ENCODE measurements around the gene SSMEM1. TPM values are rescaled to one million over a fixed set of nuclear protein-coding genes. Genes with fewer than 3 reads are reported as not detected.
"Not testable (repeated sequence)": the region's sequence is repeated elsewhere in the genome, so short reads cannot be mapped to it uniquely, and the experiment has no call there.

Gene SSMEM1
- total and polyA plus RNA-seq, 5 experiments from 2014 or later = not detected

DNA sequence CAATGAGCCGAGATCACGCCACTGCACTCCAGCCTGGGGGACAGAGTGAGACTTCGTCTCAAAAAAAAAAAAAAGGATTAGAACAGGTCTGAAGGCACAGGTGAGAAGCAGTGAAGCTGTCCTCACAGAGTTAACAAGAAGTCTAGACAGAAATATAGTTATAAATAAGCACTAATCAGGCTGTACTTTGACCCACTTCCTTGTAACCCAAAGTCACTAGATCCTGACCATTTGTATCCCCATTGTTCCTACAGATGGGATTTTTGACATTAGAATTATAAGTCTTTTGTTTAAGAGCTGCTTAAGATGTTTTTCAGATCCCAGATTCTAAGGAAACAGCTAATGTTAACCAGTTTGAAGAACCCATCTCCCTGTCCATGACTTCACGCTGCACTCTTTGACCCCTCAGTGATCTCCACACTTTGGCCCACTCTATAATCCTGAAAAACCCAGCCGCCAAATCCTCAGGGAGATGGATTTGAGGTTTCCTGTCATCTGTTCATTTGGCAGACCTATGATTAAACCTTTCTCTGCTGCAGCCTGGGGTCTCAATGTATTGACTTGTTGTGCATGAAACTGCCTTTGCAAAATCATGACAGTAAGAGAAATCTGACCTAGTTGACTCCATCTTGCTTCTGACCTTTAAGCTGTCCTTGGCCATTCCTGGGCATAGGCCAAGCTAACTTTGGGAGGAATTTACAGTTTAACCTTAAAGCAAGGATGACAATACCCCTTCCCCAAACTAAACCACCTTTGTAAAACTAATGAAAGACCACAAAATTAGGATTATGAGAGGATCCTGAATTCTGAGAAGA is 11.4 kb downstream of the SSMEM1 start:
- no peak for ATAC-seq
- H3K27me3 Mint-ChIP-seq = peaks cover 0 to 7% (median 4%) of the 10 kb centered on the region in 5 donors
- H3K9me3 Mint-ChIP-seq = peaks cover 0 to 1% (median 0%) of the 10 kb centered on the region in 9 donors
- no peaks in the 10 kb centered on the region for H3K36me3 Mint-ChIP-seq
- no peak for DNase-seq
- peaks cover 0 to 2% (median 0%) of the 10 kb centered on the region in 4 donors for H3K4me1 Mint-ChIP-seq
- H3K4me3 Mint-ChIP-seq = no peak overlapping the region
- H3K27ac Mint-ChIP-seq = peak overlapping the region in 1 of 10 donors; percentile 46
- POLR2A ChIA-PET = no interaction called here

DNA sequence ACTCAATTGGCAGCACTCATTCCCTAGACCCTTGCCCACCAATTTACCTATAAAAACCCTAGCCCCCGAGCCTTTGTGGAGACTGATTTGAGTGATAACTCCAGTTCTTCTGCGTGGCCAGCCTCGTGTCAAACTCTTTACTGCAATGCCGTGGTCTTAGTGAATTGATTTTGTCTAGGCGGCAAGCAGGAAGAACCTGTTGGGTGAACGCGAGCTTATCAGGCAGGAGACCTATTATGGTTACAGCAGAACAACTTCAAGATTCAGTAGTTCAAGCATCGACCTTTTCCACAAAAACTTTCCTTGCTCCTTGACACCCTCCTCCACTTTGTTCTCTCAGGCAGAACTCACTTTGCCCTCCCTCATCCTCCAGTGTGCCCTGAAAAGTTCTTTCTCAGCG is 12.2 kb downstream of the SSMEM1 start:
- no peak overlapping the region for H3K27ac Mint-ChIP-seq
- ATAC-seq (no peak), DNase-seq (no peak)
- no peak overlapping the region for H3K4me3 Mint-ChIP-seq
- H3K27me3 Mint-ChIP-seq = peaks cover 0 to 7% (median 3%) of the 10 kb centered on the region in 5 donors
- POLR2A ChIA-PET = no interaction called here
- H3K9me3 Mint-ChIP-seq = peaks cover 0 to 2% (median 0%) of the 10 kb centered on the region in 9 donors
- peaks cover 0 to 2% (median 0%) of the 10 kb centered on the region in 4 donors for H3K4me1 Mint-ChIP-seq
- no peaks in the 10 kb centered on the region for H3K36me3 Mint-ChIP-seq

DNA sequence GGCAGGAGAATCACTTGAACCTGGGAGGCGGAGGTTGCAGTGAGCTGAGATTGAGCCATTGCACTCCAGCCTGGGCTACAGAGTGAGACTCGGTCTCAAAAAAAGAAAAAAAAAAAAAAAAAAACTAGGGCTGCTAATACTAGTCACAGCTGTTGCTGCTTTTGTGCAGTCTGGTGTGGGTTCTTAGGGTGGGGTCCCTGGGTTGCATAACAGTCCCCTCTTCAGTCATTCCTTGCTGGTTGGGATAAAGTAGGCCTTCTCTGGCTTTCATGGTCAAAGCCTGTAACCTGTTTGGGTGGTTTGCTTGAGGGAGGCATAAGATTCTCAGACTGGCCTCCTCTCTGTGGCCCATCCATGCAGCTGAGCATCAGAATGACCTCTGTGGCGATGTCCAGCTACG is 14.1 kb downstream of the SSMEM1 start:
- DNase-seq = no peak
- Mint-ChIP-seq H3K27ac (no peak overlapping the region), H3K9me3 (peaks cover 0 to 2% (median 0%) of the 10 kb centered on the region in 9 donors), H3K36me3 (no peaks in the 10 kb centered on the region), H3K4me3 (no peak overlapping the region), H3K27me3 (peaks cover 0 to 7% (median 3%) of the 10 kb centered on the region in 5 donors), H3K4me1 (peaks cover 0 to 2% (median 0%) of the 10 kb centered on the region in 4 donors)
- POLR2A ChIA-PET = no interaction called here
- no peak for ATAC-seq

DNA sequence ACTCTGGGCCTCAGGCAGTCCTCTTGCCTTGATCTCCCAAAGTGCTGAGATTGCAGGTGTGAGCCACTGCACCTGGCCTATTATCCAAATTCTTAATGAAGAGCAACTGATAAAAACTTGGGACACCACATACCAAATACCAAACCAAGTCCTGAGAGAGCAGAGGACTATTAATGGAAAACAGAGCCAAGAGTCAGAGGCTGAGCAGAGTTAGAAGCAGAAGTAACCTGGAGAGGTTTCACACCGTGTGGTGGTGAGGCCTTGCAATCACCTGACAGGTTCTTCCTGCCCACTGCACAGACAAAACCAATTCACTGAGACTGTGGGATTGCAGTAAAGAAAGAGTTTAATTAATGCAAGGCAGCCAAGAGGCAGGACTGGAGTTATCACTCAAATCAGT is 16.0 kb downstream of the SSMEM1 start:
- Mint-ChIP-seq H3K9me3 (peaks cover 0 to 2% (median 0%) of the 10 kb centered on the region in 9 donors), H3K27ac (no peak overlapping the region), H3K4me1 (peaks cover 0 to 2% (median 0%) of the 10 kb centered on the region in 4 donors), H3K36me3 (no peaks in the 10 kb centered on the region), H3K27me3 (peaks cover 0 to 7% (median 3%) of the 10 kb centered on the region in 5 donors), H3K4me3 (no peak overlapping the region)
- POLR2A ChIA-PET = no interaction called here
- ATAC-seq (no peak), DNase-seq (no peak)

DNA sequence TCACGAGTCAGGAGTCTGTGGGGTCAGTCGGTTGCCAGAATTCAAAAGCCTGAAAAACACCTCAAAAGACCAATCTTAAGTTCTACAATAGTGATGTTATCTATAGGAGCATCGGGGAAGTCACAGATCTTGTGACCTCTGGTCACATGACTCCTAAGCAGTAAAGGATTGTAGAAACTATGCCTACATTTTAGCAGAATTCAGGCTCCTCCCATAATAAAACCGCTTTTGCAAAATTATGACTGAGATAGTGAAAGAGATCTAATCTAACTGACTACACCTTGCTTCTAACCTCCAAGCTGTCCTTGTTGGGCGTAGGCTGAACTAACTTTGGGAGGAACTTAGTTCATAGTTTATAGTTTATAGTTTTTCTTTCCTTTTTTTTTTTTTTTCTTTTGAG is 16.6 kb downstream of the SSMEM1 start:
- DNase-seq = no peak
- POLR2A ChIA-PET = no interaction called here
- no peak for ATAC-seq
- Mint-ChIP-seq H3K27me3 (peaks cover 0 to 7% (median 3%) of the 10 kb centered on the region in 5 donors), H3K4me1 (peaks cover 0 to 2% (median 0%) of the 10 kb centered on the region in 4 donors), H3K27ac (no peak overlapping the region), H3K36me3 (no peaks in the 10 kb centered on the region), H3K9me3 (peaks cover 0 to 2% (median 0%) of the 10 kb centered on the region in 9 donors), H3K4me3 (no peak overlapping the region)

DNA sequence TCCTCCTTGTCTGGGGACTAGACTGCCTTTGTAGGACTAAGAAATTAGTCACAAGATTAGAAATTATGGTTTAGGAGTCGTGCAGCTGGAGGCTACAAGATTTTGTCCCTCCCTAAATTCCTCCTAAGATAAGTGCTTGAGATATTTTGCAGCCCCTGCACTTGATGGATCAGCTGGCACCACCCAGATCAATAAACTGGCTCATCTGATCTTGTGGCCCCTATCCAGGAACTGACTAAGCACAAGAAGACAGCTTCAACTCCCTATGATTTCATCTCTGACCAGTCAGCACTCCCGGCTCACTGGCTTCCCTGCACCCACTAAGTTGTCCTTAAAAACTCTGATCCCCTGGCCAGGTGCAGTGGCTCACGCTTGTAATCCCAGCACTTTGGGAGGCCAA is 17.3 kb downstream of the SSMEM1 start:
- not testable (repeated sequence) for H3K9me3 Mint-ChIP-seq, DNase-seq, ATAC-seq, H3K4me1 Mint-ChIP-seq, H3K27ac Mint-ChIP-seq, H3K4me3 Mint-ChIP-seq, H3K27me3 Mint-ChIP-seq, H3K36me3 Mint-ChIP-seq
- POLR2A ChIA-PET = interaction anchor here (0.6 kb wide), 1 partner anchor 24 kb away, joined by 5 read pairs; no protein-coding TSS in a partner anchor

DNA sequence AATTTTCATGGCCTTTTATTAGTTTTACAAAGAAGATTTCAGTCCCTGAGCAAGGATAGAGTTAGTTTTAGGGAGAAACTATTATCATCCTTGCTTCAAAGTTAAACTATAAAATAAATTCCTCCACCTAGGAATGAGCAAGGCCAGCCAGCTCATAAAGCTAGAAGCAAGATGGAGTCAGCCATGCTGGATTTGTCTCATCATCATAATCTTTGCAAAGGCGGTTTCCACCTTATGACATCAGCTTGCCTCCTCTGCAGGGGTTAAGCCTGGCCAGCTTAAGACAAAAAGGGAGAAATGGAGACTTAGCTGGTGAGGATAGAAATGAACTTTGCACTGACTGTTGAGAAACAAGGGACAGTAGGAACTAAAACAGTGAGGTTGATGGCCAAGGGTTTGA is 18.7 kb downstream of the SSMEM1 start:
- no peaks in the 10 kb centered on the region for H3K4me1 Mint-ChIP-seq
- peaks cover 0 to 2% (median 0%) of the 10 kb centered on the region in 9 donors for H3K9me3 Mint-ChIP-seq
- DNase-seq = no peak
- no peaks in the 10 kb centered on the region for H3K27me3 Mint-ChIP-seq
- H3K36me3 Mint-ChIP-seq = no peaks in the 10 kb centered on the region
- no peak overlapping the region for H3K27ac Mint-ChIP-seq
- POLR2A ChIA-PET = no interaction called here
- ATAC-seq = no peak
- no peak overlapping the region for H3K4me3 Mint-ChIP-seq

DNA sequence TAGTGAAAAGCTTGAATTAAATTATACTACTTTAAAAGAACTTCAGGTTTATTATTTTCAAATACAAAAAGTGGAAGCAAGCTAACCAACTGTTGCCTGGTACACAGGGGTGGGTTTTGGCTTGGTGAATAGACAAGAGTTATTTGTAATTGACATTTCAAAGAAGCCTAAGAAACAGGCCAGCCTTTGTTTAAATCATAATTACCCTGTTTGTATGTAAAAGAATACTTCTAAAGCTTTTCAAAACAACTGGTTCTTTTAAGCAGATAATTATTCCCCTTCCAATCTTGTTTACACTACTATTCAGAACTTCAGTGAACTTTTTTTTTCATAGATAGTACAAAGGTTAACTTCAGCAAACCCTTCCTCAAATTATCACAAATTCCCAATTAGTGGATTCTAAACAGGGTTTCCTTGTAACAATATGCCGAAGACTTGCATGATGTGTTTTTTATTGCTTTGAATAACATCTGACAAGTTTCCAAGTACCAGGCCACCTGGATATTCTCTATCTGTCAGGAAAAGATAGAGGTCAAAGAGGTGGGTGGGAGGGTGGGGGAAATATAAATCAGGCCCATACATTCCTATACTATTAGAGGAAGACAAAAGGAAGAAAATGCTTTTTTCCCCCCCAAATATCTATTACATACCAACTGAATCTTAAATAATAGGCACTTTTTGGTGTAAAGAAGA is 20.4 kb downstream of the SSMEM1 start:
- no peaks in the 10 kb centered on the region for H3K27me3 Mint-ChIP-seq
- peaks cover 0 to 2% (median 0%) of the 10 kb centered on the region in 9 donors for H3K9me3 Mint-ChIP-seq
- DNase-seq = no peak
- H3K27ac Mint-ChIP-seq = no peak overlapping the region
- no peak for ATAC-seq
- POLR2A ChIA-PET = no interaction called here
- no peaks in the 10 kb centered on the region for H3K36me3 Mint-ChIP-seq
- H3K4me1 Mint-ChIP-seq = no peaks in the 10 kb centered on the region
- no peak overlapping the region for H3K4me3 Mint-ChIP-seq

DNA sequence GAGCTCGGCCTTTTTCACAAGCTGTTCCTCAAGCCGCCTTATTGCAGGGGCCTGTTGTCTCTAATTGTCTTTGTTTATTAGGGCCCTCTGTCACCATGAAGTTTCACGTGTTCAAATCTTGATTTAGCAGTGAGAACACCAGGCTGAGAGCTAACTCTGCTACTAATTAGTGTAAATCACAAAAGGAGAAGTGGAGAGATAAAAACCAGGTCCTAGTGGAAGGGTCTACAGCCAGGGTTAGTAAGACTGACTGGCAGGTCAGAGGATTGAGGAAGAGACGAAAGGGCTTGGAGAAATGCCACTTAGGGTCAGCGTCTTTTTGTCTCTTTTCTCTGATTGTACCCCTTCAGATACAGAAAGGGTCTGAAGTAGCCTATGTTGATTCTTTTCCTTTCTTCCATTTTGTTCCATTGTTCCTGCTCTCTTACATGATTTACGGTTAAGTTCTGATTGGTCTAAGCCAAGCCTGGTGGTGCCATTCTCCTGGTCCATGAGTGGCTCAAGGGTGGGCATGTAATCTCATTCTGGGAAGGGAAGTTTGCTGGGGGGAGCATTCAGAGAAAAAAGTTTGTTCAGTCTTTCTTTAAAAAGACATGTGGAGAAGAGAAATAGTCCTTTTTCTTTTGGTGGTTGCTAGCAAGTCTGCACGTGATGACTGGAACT is 21.3 kb downstream of the SSMEM1 start:
- Mint-ChIP-seq H3K4me3 (no peak overlapping the region), H3K4me1 (no peaks in the 10 kb centered on the region), H3K9me3 (peaks cover 0 to 1% (median 0%) of the 10 kb centered on the region in 9 donors), H3K36me3 (no peaks in the 10 kb centered on the region), H3K27me3 (no peaks in the 10 kb centered on the region), H3K27ac (peak overlapping the region in 1 of 10 donors; percentile 28)
- no peak for DNase-seq
- no peak for ATAC-seq
- POLR2A ChIA-PET = no interaction called here

DNA sequence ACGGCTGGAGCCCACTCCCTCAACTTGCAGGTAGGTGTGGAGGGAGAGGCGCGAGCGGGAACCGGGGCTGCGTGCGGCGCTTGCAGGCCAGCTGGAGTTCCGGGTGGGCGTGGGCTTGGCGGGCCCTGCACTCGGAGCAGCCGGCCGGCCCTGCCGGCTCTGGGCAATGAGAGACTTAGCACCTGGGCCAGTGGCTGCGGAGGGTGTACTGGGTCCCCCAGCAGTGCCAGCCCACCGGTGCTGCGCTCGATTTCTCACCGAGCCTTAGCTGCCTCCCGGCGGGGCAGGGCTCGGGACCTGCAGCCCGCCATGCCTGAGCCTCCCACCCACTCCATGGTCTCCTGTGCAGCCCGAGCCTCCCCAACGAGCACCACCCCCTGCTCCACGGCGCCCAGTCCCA is 22.3 kb downstream of the SSMEM1 start:
- H3K27ac Mint-ChIP-seq, POLR2A ChIA-PET, H3K4me1 Mint-ChIP-seq, H3K9me3 Mint-ChIP-seq, H3K27me3 Mint-ChIP-seq, H3K36me3 Mint-ChIP-seq, ATAC-seq, H3K4me3 Mint-ChIP-seq, DNase-seq: not testable (repeated sequence)

DNA sequence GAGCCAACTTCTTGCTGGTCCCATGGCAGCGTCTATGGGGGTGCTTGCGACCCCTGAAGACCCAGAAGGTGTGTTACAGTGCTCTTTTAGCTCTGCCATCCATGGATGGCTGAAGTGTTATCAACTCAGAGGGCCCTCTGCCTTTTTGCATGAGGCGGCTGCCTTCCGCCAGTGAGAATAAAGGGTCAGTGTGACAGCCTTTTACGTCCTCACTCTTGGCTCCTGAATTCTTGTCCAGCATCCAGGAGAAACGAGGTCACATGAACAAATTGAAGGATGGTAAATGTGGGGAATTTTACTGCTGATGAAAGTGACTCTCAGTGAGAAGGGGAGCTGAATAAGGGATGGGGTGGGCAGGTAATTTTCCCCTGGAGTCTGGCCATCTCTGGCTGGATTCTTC is 24.1 kb downstream of the SSMEM1 start:
- no peaks in the 10 kb centered on the region for H3K4me1 Mint-ChIP-seq
- POLR2A ChIA-PET = no interaction called here
- H3K27me3 Mint-ChIP-seq = peaks cover 0 to 8% (median 3%) of the 10 kb centered on the region in 5 donors
- no peaks in the 10 kb centered on the region for H3K9me3 Mint-ChIP-seq
- DNase-seq = no peak
- H3K36me3 Mint-ChIP-seq = peaks cover 0 to 3% (median 0%) of the 10 kb centered on the region in 3 donors
- no peak for ATAC-seq
- no peak overlapping the region for H3K4me3 Mint-ChIP-seq
- no peak overlapping the region for H3K27ac Mint-ChIP-seq

DNA sequence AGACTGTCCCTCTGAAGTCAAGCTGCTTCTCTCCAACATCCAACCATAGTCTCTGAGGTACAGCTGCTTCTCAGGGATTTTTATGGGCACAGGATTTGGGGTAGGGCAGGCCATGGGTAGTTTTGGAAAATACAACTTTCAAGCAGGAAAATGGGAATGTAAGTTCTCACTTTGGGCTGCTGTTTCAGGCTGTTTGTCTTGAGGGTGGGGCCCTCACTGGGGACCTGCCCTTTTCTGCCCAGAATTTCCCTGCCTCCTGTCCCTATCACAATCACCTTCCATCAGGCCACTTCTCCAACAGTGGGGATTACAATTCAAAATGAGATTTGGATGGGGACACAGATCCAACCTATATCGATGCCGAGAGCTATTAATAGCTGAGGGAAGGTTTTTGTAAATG is 24.5 kb downstream of the SSMEM1 start:
- Mint-ChIP-seq H3K4me1 (no peaks in the 10 kb centered on the region), H3K9me3 (no peaks in the 10 kb centered on the region), H3K27ac (no peak overlapping the region), H3K4me3 (no peak overlapping the region), H3K36me3 (peaks cover 0 to 3% (median 0%) of the 10 kb centered on the region in 3 donors), H3K27me3 (peaks cover 0 to 8% (median 3%) of the 10 kb centered on the region in 5 donors)
- POLR2A ChIA-PET = no interaction called here
- no peak for ATAC-seq
- DNase-seq = no peak

DNA sequence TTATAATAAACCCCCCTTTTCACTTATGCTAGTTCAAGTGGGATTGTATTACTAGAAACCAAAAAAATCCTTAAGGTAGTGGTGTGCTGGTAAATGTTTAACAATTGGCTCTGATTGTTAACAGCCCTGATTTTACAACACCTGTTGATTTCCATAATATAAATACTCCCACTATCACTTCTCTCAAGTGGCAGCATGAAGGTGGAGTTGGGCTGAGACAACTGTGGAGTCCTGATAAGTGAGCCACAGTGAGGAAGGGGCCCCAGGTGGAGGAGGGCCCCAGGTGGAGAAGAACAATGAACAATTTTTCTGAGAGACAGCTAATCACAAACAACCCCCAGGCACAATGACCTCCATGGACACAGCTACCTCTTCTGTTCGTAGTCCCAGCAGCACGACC is 26.4 kb downstream of the SSMEM1 start:
- H3K36me3 Mint-ChIP-seq = peaks cover 0 to 3% (median 0%) of the 10 kb centered on the region in 3 donors
- ATAC-seq = no peak
- H3K27me3 Mint-ChIP-seq = peaks cover 0 to 8% (median 3%) of the 10 kb centered on the region in 5 donors
- H3K4me1 Mint-ChIP-seq = no peaks in the 10 kb centered on the region
- no peaks in the 10 kb centered on the region for H3K9me3 Mint-ChIP-seq
- no peak for DNase-seq
- no peak overlapping the region for H3K4me3 Mint-ChIP-seq
- POLR2A ChIA-PET = no interaction called here
- H3K27ac Mint-ChIP-seq = no peak overlapping the region

Measured in naive thymus-derived CD8-positive, alpha-beta T cell (primary cell).